HG03460 (cell line): ENCODE data around the gene MAGED2.
"Not testable (repeated sequence)": the region's sequence is repeated elsewhere in the genome, so short reads cannot be mapped to it uniquely, and the experiment has no call there.

Experiments
- ATAC-seq: cut with Tn5 transposase; IDR thresholded peaks from one replicate; pipeline ENCODE4 v1.9.1; 2021; ENCODE audit not compliant: unreplicated experiment

The MAGED2 gene, protein sequence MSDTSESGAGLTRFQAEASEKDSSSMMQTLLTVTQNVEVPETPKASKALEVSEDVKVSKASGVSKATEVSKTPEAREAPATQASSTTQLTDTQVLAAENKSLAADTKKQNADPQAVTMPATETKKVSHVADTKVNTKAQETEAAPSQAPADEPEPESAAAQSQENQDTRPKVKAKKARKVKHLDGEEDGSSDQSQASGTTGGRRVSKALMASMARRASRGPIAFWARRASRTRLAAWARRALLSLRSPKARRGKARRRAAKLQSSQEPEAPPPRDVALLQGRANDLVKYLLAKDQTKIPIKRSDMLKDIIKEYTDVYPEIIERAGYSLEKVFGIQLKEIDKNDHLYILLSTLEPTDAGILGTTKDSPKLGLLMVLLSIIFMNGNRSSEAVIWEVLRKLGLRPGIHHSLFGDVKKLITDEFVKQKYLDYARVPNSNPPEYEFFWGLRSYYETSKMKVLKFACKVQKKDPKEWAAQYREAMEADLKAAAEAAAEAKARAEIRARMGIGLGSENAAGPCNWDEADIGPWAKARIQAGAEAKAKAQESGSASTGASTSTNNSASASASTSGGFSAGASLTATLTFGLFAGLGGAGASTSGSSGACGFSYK

DNA sequence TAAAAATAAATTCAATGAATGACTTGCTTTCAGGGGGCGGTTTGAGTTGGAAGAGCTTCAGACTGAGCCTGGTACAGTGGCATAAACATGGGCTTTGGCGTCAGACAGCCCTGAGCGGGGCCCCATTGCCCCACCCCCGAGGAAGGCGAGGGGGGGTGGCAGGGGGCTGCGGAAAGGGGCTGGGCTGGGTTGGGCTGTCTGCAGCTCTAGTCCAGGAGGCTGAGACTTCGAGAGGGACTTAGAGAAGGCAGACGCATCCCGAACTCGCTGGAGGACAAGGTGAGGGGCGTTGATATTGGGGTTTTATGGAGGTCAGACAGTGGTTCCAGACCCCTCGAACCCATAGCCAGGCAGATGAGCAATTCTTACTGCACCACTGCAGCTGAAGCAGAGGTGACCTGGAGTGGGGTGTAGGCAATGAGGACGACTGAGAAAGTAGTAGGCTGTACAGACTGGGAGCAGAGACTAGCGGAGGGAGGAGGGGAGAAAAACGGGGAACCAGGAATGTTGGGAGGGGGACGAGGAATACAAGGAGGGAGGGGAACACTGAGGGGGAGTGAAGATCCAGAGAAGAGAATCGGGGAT is at the start of gene MAGED2:
TSS of gene MAGED2 (plus strand) at position 222 of the 585 bp plus-strand sequence. CDS start 1,587 bp downstream, outside the sequence.
- ATAC-seq: no peak

DNA sequence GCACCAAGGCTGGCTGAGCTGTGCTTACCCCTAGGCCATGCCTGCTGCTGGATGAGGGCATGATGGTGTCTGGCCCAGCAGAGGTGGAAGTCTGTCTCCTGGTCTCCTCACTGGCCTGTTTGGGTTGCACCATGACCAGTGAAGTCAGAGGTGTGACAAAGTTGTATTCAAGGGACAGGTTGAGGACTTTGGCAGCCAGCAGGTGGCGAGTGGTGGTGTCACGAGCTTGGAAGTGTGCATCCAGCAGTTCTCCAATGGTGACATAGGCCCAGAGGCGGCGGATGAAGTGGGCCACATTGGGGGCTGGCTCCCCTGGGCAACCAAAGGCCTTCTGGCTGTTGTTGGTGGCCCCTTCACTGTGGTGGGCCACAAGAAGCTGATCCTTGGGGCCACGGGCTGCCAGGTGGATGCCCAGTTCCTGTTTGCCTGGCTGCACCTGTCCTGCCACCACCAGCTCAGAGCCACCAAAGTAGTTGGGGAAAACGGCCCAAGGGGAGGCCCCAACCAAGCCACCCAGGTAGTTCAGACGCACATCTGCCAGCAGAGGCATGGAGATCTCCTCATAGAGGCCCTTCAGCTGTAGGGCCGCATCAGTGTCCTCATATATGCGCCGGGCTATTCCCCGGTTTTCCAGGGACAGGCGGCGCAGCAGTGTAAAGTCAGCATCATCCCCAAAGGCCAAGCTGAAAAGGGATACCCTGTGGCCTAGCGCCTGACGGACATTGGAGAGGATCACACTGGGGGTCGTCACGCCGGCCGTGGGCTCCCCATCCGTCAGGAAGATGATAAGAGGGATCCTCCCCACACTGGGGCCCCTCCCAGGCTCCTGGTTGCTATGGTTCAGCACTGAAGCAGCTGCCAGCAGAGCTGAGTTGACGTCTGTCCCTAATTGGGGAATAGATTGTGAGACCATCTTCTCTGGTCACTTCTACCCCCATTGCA is 49.2 kb upstream of the MAGED2 start:
- no peak for ATAC-seq

DNA sequence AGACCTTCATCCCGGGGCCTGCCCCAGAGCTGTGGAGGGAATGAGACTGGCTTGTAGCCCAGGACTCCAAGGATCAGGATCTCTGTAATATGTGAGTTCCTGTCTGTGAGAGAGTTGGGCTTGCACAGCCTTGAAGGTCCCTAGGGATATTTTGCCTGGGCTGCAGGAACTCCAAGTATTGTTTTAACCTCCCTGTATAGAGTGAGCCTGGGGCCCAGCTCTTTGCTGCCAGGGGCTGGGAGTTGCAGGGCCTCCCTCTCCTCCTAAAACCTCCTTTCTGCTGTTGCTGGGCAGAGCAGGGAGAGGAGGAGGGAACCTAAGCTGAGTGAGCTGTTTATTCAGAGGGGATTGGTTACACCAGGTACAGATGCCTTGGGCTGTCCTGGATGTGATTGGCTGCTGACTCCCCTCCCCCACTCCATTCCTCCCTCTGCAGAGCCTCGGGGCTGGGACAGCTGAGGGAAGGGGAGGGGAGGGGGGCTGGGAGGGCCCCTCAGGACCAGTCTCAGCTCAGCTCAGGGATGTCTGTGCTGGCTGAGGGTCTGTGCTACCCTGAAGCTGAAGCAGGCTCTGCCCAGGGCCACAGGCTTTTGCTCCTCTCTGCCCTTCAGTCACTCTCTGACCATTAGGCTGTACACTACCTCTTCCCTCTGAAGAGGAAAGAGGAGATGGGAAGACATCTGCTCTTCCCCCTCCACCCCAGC is 33.0 kb upstream of the MAGED2 start:
- not testable (repeated sequence) for ATAC-seq

DNA sequence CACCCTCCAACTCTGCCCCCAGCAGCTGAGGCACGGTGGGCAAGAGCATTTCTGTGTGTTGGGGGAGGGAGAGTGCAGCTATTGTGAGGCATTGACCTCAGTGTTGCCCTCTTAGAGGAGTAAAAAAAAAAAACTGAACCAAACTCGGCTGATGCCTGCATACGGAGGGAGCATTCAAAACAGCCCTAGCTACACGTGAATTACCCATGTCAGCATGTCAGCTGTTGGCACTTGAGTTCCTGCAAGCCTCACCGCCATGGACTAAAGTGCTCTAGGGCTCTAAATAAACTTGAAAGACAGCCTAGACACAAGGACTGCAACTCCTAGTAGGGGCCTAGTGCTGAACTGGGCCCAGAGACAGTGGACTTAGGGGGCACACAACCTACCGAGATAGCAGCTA is 31.5 kb upstream of the MAGED2 start:
- ATAC-seq: no peak

DNA sequence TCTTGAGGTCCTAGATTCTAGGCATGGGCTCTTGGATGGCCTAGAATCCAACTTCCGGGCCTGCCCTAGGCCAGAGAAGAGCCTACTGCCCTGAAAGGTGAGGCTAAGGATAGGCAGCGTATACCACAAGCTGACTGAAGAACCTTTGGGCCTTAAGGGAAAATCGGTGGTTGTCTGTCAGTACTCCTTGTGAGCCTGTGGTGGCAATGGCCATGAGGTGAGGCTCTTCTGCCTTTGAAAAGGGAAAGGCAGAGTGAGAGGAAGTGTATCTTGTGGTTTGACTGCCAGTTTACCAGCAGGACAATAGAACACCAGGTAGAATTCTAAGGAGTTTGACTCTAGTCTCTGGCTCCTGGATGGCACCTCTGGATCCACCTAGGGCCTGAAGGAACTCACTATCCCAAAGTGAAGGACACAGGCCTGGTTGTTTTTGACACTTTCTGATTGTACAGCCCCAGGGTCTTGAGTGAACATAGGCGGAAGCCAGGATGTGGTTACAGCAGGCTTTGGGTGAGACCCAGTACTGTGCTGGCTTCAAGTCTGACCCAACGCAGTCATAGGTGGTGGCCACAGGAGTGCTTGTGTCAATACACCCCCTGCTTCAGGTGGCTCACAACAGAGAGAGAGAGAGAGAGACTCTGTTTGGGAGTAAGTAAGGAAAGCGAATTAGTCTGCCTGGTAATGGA is 30.4 kb upstream of the MAGED2 start:
- ATAC-seq: no peak

DNA sequence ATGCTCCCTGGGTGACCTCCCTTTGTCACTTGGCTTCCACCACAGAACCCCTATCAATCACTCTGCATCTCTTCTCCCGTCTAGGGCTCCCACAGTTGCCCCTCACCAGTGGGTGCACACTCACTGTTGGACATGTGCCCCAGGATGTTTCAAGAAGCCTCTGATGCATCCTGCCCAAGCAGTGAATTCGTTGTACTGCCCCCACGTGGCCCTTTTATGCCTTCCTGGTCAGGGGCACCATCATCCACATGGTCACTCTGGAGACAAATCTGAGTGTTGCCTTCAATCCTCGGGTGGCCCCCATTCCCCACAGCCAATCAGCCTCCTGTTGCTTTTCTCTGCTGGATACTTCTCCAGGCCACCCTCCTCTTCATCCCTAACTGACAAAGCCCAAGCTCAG is 21.6 kb upstream of the MAGED2 start:
- ATAC-seq: no peak

DNA sequence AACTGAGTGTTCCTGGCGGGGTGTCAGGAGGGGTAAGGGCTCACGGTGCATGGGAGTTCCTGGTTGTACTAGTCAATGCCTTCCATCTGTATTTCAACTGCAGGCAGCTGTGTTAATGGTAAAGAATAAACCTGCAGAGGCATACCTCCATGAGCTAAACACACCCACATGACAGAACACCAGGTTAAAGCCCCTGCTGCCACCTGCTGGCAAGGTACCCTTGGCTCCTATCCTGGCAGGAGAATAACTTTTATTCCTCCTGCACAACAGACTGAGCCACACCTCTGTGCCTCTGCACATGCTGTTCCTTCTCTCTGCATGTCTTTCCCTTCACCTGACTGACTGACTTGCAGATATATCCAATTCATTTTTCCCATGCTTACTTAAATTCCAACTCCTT is 20.6 kb upstream of the MAGED2 start:
- no peak for ATAC-seq

DNA sequence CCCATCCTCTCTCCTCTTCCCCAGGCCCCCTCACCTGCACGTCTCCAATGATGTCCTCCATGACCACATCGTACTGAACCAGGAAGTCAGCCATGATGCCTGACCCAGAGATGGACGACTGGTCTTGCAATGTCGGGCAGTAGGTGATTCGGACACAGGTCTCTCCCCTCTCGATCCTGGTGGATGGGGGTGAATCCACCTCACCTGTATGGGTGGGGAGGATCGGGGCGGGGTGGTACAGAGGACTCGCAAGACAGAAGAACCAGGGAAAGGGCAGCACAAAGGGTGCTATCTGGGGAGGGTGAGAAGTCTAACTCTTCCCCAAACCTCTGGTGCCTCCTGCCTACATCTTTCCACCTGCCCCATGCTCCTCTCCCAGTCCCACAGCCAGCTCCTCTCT is 19.1 kb upstream of the MAGED2 start:
- no peak for ATAC-seq

DNA sequence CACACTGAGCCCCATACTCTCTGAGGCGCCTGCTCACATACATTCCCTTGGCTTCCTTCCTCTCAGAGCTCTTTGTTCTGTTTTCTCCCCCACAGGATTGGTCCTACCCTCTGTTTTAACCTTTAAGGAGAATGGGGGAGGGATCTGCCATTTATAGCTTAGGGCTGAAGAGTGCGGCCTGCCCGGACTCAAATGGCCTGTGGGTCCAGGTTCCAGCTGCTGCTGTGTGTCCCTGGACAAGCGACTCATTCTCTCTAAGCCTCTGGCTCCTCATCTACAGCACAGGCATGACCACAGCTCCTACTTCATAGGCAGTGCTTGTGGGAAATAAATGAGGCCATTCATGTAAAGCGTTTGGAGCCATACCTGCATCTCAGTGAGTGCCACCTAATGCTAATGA is 18.1 kb upstream of the MAGED2 start:
- ATAC-seq: not testable (repeated sequence)

DNA sequence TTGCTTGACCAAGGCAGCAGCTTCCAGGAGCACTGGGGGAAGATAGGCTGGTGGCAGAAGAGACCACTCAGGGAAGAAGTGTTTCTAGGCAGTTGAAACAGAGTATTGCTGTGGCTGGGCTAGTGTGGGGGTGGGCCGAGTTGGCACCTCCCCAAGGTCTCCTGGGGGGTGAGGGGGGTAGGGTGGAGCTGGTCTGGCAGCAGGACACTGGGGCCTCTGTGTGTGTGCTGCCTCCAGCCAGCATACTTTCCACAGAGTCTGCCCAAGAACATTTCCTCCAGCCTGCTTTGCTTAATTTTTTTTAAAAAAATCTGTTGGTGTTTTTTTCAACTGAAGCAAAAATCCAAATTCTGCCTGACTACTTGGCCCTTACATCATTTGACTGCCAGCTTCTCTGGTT is 13.5 kb upstream of the MAGED2 start:
- ATAC-seq: no peak

DNA sequence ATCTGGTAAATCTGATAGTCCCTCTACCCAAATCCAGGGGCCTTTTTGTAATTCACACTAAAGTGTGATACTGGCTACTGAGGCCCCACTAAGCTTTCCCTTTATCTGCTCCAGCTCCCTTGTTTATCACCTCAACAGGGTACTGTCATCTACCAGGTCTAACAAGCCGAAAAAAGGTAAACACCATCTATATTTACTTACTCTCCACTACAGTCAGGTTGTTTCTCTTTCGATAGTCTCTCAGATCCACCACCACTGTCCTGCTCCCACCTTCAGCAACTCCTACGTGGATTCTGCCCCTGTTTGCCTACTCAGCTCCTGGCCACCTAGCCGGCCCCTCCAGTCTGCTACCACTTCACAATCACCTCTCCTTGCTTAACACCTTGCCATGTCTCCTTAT is 12.8 kb upstream of the MAGED2 start:
- no peak for ATAC-seq

DNA sequence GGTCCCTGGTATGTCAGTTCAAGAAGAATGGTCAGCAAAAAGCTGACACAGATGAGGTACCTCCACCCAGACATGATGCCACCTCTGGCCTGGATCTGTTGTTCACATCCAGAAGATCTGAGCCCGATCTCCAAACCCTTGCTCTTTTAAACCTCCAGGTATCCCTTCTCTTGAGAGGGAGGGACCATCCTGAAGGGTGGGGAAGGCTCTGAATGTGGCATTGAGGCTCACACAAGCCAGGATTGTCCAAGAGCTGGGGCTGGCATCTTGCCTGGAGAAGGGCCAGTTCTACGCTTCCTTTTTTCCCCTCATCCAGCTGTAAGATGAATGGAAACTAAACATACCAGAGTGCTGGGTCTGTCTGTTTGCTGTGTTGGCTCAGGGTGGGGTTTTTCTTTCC is 9.4 kb upstream of the MAGED2 start, which contains the start of gene ITIH6:
TSS of gene ITIH6 (minus strand) at position 119 of the 400 bp plus-strand sequence. CDS start at position 74, 45 bp downstream.
- no peak for ATAC-seq

DNA sequence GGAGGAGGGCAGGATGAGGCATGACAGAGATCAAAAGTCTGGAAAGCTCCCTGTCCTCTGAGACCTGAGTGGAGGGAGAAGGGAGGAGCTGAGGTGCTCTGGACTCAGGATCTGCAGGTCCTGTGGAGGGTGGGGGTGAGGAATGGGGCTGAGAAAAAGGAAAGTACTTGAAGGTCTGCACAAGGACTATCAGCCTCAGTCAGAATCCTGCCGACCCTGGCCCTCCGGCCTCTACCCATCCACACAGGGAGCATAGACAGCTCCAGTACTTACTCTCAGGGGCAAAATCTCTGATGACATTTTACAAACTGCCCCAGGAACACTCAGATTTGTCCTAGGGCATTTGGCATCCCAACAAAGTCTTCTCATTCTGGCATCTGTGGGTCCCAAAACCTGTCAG is 8.5 kb upstream of the MAGED2 start:
- no peak for ATAC-seq

DNA sequence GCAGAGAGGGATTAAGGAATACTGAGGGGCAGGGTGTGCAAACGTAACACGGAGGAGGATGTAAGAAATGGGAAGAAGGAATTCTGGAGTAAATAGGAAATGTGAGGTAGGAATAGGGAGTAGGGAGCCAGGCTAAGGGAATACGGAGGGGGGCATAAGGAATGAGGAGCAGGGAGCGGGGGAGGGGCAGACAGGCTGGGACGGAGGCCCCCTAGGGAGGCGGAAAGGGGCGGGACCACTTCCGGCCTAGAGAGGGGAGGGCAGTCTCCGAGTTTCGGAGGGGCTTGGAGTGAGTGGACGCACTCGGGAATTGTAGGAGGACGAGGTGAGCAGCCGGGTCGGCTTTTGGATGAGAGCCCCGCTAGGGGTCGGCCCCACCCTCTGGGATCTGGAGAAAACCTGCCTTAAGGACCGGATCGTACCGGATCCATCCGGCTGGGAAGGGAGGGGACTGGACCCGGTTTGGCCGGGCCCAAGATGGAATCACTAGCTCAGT is 612 bp downstream of the MAGED2 start:
- ATAC-seq: peak; percentile 30

DNA sequence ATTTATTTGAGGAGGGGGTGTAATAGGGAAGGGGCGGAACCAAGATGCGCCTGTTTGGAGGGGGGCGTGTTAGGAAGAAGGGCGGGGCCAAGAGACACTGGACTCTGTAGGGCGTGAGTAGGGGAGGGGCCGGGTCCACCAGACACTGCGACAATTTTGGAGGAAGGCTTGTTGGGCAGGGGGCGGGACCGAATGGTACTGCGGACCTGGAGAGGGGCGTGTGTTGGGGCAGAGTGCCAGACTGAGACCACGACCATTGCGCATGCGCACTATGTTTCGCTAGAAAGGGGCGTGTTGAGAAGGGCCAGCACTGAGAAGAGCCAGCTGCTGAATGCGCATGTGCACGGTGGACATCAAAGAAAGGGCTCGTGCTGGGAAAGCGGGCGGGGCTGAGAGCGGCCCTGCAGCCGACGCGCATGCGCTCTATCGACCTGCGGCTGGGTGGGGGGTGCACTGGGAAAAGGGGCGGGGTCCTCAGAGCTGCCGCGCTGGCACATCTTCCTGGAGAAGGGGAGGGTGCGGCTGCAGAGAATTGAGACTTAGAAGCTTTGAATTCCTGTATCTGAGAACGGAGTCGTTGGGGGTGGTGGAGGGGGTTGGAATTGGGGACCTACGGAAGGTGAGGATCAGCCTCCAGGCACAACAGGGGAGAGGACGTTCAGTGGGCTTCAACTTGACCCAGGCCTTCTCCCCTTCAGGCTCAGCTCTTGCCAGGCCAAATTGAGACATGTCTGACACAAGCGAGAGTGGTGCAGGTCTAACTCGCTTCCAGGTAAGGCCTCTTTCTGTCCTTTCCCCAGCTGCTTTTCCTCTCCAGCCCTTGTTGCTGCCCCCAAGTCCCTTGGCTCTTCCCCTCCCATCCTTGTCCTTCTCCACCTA is 1.3 kb downstream of the MAGED2 start:
- peak; percentile 84 for ATAC-seq

DNA sequence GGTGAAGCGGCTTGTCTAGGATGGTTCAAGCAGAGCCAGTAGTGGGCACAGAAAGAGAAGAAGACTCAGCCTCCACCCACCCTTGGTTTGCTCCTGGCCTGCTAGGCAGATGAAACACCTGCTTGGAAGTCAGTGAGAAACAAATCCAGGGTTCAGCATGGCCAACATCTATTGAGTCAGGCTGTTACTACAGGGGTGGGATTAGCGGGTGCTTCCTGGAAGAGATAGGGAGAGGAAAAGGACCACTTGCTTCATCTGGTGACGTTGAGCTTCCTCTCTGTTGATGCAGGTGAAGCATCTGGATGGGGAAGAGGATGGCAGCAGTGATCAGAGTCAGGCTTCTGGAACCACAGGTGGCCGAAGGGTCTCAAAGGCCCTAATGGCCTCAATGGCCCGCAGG is 3.0 kb downstream of the MAGED2 start:
- ATAC-seq: no peak

DNA sequence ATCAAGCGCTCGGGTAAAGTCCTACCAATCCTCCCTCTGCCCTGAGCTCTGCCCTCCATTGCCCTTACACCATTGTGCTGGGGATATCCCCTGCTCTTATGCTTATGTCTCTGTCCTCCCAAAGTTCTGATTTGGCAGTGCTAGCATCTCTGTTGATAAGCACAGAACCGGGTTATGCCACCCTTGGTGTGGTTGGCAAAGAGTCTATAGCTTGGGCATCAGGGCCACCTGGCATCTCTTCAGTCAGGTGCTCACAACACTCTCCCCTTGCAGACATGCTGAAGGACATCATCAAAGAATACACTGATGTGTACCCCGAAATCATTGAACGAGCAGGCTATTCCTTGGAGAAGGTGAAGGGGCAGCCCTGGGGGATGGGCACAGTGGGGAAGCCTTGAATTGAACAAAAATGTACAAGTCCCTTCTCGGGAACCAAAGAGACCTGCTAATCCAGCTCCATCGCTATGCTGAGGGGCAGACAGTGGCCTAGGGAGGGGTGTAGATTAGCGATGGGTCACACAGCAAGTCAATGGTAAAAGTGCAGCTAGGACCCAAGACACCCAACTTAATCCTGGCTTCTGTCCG is 3.8 kb downstream of the MAGED2 start:
- no peak for ATAC-seq

DNA sequence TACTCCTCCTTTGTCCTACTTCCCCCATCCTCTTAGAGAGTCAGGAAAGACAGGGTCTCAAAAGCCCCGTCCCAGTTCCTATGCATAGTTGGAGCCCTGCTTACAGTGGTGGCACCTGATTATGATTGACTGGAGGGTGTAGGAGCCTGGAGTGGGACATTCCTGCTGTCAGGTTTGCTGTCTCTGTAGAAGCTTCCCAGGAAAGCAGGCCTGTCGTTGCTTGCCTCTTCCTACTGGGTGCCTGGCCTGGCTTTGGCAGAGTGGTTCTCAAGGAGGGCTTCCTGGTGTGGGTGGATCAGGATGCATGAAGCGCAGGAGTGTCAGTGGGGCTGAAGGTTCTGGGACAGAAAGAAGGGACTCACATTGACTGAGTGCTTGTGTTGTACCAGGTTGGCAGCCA is 4.8 kb downstream of the MAGED2 start:
- no peak for ATAC-seq
